OCI-LY7 (cell line): ENCODE results near the gene MARCHF7.

Experiments
- CTCF ChIP-seq: fragments of 200-600 bp; sonication (generic); conservative IDR thresholded peaks from 2 replicates; pipeline ENCODE4 v1.5.1; 2014; ENCODE audit warnings: mild to moderate bottlenecking, antibody characterized with exemption, low read length, moderate library complexity, mixed read lengths
- EZH2phosphoT487 ChIP-seq: fragments of 200-600 bp; sonication (generic); IDR thresholded peaks from 2 replicates; pipeline ENCODE4 v1.6.1; 2018; ENCODE audit warnings: low read depth, borderline replicate concordance, mild to moderate bottlenecking, mixed run types, antibody characterized with exemption, low read length, moderate library complexity, mixed read lengths

DNA sequence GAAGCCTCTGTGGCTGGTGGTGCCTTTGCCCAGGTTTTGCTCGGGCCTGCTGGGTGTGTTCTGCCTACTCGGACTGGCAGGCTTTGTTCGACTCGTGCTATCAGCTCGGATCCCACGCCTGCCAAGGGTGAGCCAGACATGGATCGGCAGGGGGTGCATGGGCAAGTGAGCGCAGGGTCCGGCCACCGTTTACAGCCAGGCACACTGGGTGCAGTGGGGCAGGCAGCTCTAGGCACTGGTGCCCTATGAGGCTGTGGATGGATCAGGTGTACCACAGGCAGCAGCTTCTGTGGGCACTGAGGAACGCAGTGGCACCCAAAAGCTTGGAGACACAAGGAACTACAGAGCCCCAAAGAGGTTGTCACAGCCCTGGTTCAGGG lies 25.6 kb downstream of the MARCHF7 start:
- no peak for TF ChIP-seq CTCF
- TF ChIP-seq EZH2phosphoT487: no peak
